GM19324 (cell line): ENCODE results near the gene SH3BP2.

ENCODE experiments used
- ATAC-seq: cut with Tn5 transposase; IDR thresholded peaks from one replicate; pipeline ENCODE4 v1.9.1; 2021; ENCODE audit warnings: mild to moderate bottlenecking, moderate library complexity; ENCODE audit not compliant: unreplicated experiment, low FRiP score

Gene SH3BP2

DNA sequence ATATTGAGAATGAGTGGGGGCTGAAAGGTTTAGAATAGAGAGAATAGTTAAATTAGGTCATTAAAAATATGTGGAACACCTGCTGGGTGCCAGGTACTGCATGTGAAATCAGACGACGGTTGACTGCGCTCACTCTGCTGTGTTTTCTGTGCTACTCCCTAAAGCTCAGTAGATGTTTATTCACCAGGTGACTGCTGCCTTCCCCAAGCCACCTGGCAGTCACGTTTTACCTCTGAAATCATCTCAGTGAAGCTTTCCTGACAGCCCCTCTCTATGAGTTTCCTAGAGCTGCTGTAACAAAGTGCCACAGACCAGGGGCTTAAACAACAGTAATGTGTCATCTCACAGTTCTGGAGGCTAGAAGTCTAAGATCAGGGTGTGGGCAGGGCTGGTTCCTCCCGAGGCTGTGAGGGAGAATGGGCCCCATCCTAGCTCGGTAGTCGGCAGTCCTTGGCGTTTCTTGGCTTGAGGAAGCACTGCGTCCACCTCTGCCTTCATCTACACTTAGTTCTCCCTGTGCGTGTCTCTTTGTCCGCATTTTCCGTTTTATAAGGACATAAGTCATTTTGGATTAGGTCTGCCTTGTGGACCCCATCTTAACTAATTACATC is 76.1 kb downstream of the SH3BP2 start:
- ATAC-seq: no peak

DNA sequence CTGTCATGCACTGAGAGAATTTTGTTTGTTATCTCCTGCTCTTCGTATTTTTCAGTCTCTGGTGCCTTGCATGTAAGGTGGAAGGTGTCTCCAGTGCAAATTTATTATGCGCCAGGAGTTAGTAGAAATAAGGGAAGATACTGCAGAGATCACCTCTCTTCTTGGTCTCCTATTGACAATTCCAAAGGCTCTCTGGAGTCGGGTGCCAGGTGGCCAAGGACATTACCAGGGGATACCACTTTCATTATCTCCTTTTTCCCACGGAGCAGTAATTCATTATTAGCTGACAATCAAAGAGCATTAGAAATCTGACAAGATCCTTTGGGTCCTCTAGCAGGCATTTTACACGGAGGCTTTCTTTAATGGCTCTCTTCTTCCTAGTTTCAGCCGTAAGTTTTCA is 76.8 kb downstream of the SH3BP2 start:
- ATAC-seq: no peak

DNA sequence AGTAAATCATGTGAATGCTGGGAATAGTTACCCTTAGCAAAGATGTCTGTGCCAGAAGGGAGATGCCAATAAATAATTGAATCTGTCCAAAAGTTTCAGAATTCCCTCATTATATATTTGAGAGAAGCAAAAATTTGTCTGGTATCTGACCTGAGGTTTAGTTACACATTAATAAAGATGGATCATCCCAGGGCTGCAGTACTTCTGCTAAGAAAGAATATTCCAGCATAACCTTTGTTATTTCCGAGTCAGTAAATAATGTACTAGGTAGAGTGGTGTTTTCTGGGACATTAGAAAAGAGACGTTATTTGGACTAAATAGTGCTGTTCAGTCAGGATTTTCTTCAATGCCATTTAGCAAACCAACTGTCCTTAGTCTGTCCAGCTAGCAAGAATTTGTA is 77.2 kb downstream of the SH3BP2 start:
- no peak for ATAC-seq

DNA sequence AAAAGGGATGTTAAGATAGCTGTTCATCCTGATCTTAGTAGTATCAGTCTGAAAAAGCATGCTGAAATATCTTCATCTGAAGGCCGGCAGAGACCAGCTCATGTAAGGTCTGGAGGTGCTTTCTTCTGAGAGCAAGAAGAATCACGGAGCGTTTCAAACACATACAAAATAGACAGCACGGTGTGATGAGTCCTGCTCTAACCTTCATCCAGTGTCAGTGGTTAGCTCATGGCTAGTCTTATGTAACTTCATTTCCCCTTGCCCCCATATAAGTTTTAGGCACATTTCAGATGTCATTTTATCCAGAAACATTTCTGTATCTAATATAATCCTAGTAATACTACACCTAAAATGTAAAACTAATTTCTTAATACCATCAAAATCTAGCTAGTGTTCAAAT is 78.6 kb downstream of the SH3BP2 start:
- no peak for ATAC-seq

DNA sequence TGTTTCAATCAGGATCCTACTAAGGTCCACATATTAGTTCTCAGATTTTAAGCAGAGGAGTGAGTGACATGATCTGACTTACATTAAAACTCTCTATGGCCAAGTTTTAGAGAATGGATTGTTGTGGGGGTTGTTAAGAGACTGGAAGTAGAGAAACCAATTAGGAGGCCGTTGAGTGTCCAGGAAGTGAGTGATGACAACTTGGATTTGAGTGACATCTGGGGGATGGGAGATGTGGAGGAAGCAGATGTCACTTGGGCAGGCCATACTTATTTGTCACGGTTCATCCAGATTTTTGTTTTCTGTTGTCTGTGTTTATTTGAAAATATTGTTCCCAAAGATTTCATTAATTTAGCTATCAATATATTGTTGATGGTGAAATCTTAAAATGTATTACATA is 79.0 kb downstream of the SH3BP2 start:
- no peak for ATAC-seq

DNA sequence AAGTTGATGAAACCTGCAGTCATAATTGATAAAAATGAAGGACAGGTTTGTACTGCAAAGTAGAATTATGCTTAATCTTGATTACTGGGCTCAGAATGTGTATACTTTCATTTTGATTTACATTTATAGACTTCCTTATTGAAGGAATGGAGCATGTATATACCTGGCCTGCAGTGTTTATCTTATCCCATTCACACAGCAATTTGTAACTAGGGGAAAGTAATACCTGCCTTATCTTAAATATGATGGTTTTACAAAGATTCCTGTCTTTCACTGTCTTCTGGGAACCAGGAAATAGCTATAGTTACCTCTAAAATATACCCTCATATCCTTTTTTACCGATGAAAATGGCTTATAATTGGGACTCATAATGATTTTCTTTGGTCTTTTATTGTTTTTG is 80.4 kb downstream of the SH3BP2 start:
- ATAC-seq: no peak

DNA sequence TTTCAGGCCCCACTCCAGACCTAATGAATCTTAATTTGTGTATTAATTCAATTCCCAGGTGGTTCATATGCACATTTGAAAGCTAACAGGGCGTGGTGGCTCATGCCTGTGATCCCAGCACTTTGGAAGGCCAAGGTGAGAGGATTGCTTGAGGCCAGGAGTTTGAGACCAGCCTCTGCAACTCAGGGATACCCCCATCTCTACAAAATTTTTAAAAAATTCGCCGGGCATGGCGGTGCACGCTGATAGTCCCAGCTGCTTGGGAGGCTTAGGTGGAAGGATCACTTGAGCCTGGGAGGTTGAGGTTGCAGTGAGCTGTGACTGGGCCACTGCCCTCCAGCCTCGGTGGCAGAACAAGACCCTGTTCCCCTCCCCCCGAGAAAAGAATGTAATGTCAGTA is 82.0 kb downstream of the SH3BP2 start:
- no peak for ATAC-seq

DNA sequence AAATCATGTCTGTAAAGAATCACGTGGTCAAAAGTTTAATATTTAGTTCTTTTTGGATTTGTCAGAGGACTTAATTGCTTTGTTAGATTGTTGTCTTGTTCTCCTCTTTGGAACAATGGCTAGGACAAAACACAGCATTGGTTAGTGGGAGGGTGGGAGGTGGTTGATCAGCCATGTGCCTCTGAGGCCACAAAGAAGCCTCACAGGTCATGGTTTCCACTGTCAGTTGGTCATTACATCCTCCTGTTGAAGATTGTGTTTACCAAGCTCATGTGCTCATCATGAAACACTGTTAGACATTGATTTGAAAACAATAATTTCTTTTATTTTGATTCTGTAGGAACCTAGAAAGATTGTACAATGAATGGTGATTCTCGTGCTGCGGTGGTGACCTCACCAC is 82.7 kb downstream of the SH3BP2 start:
- ATAC-seq: no peak

DNA sequence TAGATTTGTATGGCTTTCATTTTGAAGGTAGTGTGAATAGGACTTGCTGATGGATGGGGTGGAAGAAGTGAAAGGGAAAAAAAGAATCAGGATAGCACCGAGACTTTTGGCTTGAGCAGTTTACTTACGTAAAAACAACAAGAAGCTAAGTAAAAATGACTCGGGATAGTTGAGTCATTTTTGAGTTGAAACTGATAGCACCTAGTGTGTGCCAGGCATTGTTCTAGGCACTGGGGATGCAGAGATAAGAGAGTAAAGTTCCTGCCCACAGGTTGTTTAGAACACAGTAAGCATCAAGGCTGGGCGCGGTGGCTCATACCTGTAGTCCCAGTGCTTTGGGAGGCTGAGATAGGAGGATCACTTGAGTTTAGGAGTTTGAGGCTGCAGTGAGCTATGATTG is 85.5 kb downstream of the SH3BP2 start:
- no peak for ATAC-seq

DNA sequence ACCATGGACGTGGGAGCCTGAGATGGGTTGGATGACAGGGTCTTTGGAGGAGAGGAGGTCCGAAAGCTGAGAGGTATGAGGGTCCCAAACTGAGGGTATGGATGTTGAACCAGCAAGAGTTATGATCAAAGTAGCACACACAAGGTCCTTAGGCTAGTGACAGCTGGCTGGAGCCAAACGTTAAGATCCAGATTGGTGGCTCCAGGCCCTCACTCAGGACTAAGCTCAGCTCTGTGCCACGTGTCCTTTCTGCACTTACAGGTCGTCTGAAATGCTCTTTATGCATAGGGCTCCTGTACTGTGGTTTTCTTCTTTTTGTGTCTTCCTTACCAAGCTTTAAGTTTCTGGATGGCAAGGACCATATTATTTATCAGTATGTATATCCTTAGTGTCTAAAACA is 86.1 kb downstream of the SH3BP2 start:
- no peak for ATAC-seq

DNA sequence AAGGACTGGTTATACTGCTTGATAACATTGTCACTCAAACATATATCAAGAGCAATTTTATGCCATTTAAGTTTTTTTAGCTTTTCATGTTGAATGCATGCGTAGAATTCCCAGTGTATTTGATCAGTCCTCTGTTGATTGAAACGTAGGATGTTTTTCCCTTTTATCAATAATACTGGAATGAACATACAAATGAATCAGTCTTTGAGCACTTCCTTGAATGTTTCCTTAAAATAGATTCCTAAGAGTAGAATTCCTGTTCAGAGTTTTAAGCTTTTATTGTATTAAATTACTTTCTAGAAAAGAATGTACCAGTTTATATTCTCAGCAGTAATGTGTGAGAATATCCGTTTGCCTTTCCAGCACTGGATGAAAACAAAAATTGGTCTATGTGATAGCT is 88.5 kb downstream of the SH3BP2 start:
- ATAC-seq: no peak

DNA sequence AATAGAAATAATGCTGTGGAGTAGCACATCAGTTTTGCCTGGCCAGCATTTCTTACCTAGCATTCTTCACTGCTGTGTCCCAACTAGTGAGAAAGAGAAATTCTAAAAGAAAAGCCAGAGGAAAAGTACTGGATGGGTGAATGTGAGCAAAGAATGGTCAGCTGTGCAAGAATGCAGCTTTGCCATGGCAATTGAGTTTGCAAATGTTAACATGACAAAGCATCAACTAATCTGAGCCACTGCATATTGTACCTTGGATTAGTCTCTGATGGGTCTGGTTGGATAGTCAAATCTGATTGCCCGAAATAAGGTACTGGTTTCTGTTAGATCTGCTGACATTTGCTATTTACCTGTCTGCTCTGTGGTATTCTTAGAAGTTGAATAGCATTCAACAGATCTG is 89.5 kb downstream of the SH3BP2 start:
- ATAC-seq: no peak

DNA sequence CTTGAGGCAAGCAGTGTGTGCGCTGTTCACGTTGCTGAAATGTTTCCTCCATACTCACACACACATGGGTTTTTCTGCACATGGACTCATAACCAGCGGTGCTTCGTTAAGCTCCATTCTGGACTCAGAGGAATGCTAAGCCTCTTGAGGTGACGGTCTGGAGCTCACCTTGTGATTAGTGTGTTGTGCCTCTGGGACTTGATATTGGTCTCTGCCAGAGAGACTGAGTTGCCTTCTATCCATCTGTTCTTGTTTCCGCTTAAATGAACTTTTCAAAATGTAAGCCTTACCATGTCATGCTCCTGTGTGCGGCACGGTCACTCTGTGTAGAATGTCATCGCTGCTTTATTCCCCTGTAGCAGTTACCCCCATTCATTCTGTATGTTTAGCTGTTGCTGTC is 93.3 kb downstream of the SH3BP2 start:
- ATAC-seq: no peak

DNA sequence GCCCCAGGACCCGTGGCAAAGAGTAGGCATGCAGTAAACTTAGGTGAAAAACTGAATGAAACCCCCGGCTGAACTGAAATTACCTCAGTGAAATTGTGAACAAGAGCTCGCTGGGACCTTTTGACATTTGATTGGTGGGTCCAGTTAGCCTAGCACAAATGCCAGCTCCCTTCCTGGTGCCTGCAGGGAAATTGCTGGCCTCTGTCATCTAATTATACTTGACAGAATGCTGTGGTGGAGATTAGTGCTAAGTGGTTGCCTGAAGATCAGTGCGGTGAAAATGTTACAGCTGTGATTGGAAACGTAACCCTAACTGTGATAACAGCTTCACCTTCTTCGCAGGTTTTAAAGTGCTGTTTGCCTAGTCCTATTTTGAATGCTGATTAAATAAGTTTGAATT is 93.7 kb downstream of the SH3BP2 start:
- no peak for ATAC-seq

DNA sequence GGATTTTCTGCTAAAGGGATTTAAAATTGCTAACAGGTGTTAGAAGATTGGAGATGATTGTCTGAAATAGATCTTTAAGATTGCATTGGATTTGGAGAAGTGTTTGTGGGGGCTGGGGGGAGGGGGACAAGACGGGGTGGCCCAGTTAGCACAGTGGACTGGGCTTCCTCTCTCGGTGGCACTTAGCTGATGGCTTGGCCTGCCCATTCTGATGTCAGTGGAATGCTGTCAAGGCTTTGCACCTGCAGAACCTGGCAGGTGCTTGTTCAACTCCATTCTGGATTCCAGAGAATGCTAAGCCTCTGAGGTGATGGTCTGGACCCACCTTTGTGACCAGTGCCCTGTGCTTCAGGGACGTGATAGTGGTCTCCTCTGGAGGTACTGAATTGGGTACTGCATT is 94.5 kb downstream of the SH3BP2 start:
- no peak for ATAC-seq

DNA sequence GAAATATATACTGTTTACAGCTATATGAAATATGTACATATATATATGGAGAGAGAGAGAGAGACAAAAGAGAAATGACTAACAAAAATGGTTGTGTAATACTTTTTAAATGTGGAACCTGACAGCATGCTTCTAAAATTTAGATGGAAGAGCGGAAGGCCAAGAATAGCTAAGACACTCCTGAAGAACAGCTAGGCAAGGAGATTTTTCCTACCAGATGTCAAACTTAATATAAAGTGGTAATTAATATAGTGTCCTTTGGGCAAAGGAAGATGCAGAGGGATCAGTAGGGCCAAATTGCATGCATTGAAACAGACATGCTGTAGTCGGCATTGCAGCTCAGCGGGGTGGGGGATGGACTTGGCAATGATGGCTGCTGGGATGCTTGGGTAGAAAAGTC is 96.0 kb downstream of the SH3BP2 start:
- ATAC-seq: no peak
